ENCODE measurements around the gene ABCA6. TPM values are rescaled to one million over a fixed set of nuclear protein-coding genes. Genes with fewer than 3 reads are reported as not detected.

Gene ABCA6
- polyA plus RNA-seq, 1 experiment, result 0.22 TPM

DNA sequence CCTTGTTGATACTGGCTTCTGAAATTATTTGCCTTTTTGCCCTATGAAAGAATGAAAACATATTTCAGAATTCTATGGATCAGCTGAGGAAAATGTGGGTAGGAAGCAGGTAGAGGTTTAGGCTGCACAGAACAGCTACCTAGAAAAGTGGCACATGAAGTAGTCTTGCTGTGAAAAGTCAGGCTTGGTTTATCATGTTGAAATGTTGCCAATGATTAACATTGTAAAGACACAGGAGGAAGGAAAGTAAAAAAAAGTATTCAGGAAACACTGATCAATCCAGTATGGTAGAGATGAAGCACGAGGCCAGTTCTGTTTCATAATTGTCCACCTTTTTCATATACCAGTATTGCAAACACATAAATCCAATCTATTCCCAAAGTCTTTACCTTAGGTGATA lies 29.9 kb downstream of the ABCA6 start:
- TF ChIP-seq, protein P1, sequence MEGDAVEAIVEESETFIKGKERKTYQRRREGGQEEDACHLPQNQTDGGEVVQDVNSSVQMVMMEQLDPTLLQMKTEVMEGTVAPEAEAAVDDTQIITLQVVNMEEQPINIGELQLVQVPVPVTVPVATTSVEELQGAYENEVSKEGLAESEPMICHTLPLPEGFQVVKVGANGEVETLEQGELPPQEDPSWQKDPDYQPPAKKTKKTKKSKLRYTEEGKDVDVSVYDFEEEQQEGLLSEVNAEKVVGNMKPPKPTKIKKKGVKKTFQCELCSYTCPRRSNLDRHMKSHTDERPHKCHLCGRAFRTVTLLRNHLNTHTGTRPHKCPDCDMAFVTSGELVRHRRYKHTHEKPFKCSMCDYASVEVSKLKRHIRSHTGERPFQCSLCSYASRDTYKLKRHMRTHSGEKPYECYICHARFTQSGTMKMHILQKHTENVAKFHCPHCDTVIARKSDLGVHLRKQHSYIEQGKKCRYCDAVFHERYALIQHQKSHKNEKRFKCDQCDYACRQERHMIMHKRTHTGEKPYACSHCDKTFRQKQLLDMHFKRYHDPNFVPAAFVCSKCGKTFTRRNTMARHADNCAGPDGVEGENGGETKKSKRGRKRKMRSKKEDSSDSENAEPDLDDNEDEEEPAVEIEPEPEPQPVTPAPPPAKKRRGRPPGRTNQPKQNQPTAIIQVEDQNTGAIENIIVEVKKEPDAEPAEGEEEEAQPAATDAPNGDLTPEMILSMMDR (IDR thresholded peaks at IDR 0.05; ENCODE audit: insufficient read depth, low read depth, low read length), result no peak
- CTCF ChIA-PET, result no interaction called here
- no peaks in the 10 kb centered on the region for H3K36me3 ChIP-seq (ENCODE audit: control insufficient read depth, insufficient read depth, low read length)
- H3K4me3 ChIP-seq (ENCODE audit: low read depth, low read length), result no peak overlapping the region
- POLR2A ChIA-PET, result no interaction called here
- no peaks in the 10 kb centered on the region for H3K27me3 ChIP-seq (ENCODE audit: control insufficient read depth, insufficient read depth, low read length)
- no peak for DNase-seq (ENCODE audit: low read depth)

DNA sequence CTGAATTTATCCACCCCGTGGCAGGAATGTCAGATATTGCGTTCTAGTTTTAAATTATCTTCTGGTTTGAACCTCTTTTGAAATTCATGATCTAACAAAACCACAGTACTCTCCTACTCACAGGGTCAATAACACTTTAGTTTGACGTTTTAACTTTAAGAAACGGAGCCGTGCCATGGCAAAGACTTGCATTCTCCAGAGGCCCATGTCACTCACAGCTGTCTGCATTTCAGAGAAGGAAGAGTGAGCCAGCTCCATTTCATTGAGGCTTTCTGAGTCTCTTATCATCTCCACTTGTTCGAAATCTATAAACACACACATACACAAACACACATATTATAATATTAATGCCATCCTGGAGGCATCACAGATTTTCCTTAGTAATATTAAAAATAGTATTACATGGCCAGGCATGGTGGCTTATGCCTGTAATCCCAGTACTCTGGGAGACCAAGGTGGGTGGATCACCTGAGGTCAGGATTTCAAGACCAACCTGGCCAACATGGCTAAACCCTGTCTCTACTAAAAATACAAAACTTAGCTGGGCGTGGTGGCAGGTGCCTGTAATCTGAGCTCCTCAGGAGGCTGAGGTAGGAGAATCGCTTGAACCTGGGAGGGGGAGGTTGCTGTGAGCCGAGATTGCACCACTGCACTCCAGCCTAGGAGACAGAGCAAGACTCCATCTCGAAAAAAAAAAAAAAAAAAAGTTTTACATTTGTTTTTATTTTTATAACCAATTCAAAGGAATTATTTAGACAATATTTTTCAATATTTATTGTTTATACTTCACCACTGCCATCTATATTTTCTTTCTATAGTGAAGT lies 35.6 kb downstream of the ABCA6 start:
- TF ChIP-seq, protein P1 (IDR thresholded peaks at IDR 0.05; ENCODE audit: insufficient read depth, low read depth, low read length), result no peak
- no peaks in the 10 kb centered on the region for H3K27me3 ChIP-seq (ENCODE audit: control insufficient read depth, insufficient read depth, low read length)
- DNase-seq (ENCODE audit: low read depth), result no peak
- no peaks in the 10 kb centered on the region for H3K36me3 ChIP-seq (ENCODE audit: control insufficient read depth, insufficient read depth, low read length)
- CTCF ChIA-PET, result no interaction called here
- POLR2A ChIA-PET, result no interaction called here
- H3K4me3 ChIP-seq (ENCODE audit: low read depth, low read length), result no peak overlapping the region

DNA sequence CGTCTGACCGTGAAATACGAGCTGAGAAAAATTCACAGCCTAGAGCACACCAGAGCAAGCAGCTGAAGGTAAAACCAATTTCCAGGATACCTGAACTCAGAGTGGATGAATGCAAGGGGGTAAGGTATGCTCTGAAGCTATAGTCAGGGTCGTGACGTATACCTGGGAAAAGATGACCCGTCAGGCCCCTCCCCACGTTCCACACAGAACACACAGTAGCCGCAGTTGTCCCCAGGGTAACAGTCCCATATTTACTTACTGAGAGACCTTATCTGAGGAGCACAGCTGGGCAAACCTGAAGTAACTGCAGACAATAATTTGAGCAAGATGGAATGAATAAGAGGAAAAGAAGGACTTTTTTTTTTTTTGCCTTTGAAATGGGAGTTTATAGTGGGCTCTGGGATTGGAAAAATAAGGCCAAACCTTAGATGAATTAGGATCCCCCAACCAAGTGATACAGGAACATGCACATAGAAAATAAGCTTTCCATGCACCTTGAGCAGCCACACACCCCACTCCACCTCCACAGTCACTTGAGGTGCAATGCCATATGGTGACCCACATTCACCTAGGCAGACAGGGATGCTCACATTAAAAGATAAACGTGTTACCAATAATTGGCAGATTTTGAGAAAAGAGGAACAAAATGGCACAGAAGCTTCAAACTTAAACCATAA lies 38.0 kb downstream of the ABCA6 start:
- no peak for DNase-seq (ENCODE audit: low read depth)
- H3K36me3 ChIP-seq (ENCODE audit: control insufficient read depth, insufficient read depth, low read length), result no peaks in the 10 kb centered on the region
- CTCF ChIA-PET, result interaction anchor here (0.5 kb wide), 1 partner anchor 157 kb away, joined by 3 read pairs; no protein-coding TSS in a partner anchor
- H3K4me3 ChIP-seq (ENCODE audit: low read depth, low read length), result no peak overlapping the region
- TF ChIP-seq, protein P1 (IDR thresholded peaks at IDR 0.05; ENCODE audit: insufficient read depth, low read depth, low read length), result no peak
- no peaks in the 10 kb centered on the region for H3K27me3 ChIP-seq (ENCODE audit: control insufficient read depth, insufficient read depth, low read length)
- POLR2A ChIA-PET, result no interaction called here

DNA sequence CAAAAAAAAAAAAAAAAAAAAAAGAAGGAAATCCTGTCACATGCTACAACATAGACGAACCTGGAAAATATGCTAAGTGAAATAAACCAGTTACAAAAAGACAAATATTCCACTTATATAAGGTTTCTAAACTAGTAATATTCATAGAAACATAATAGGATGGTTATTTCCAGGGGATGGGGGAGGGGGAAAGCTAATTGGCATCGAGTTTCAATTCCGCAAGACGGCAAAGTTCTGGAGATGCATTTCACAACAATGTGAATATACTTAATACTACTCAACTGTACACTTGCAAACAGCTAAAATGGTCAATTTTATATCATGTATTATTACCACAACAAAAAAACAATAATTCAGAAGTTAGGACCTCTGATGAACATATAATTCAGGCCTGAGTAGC lies 43.1 kb downstream of the ABCA6 start:
- H3K27me3 ChIP-seq (ENCODE audit: control insufficient read depth, insufficient read depth, low read length), result no peaks in the 10 kb centered on the region
- TF ChIP-seq, protein P1 (IDR thresholded peaks at IDR 0.05; ENCODE audit: insufficient read depth, low read depth, low read length), result no peak
- no peaks in the 10 kb centered on the region for H3K36me3 ChIP-seq (ENCODE audit: control insufficient read depth, insufficient read depth, low read length)
- no peak overlapping the region for H3K4me3 ChIP-seq (ENCODE audit: low read depth, low read length)
- POLR2A ChIA-PET, result no interaction called here
- DNase-seq (ENCODE audit: low read depth), result no peak
- CTCF ChIA-PET, result no interaction called here

DNA sequence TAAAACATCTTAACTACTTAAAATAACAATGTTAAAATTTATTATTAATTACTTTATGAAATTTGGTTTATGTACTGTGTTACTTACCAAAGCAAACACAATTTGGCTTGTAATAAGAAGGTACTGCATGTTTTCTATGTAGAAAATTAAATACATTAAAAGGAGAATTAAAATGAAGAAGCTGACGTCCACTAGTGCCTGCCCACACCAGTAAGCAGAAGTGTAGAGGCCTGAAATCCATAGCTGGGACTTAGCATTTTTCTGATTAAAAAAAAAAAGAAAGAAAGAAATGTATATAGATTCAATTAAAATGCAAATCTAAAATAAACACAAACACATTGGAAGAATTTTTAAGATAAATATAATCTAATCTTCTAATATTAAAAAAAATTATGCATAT lies 45.2 kb downstream of the ABCA6 start:
- Histone ChIP-seq H3K36me3 (ENCODE audit: control insufficient read depth, insufficient read depth, low read length) (no peaks in the 10 kb centered on the region), H3K4me3 (ENCODE audit: low read depth, low read length) (no peak overlapping the region), H3K27me3 (ENCODE audit: control insufficient read depth, insufficient read depth, low read length) (no peaks in the 10 kb centered on the region)
- no peak for DNase-seq (ENCODE audit: low read depth)
- ChIA-PET CTCF (no interaction called here), POLR2A (no interaction called here)
- TF ChIP-seq, protein P1 (IDR thresholded peaks at IDR 0.05; ENCODE audit: insufficient read depth, low read depth, low read length), result no peak

Data from BJ (cell line).